HepG2 (cell line): ENCODE measurements around the gene CUEDC2. TPM values are rescaled to one million over a fixed set of nuclear protein-coding genes. Genes with fewer than 3 reads are reported as not detected.

Experiments
- ATAC-seq: fragments of 200-7000 bp; cut with Tn5 transposase; 3 replicates; pipeline ENCODE4 v1.9.1; 2020; ENCODE audit warnings: mild to moderate bottlenecking, moderate library complexity
- BruUV-seq: library from RNA; stranded (reverse); fragments of 400-500 nt; replicated peaks from 2 replicates; lab custom pipeline; 2021; lab: Mats Ljungman, UMichigan
- CTCF ChIA-PET: fragments of 300-600 bp; formaldehyde crosslinking; extraction: SDS; loops from one replicate; lab custom pipeline; 2021; ENCODE audit warnings: low total read pairs, inconsistent platforms, low intra/inter-chr PET ratio; lab: Yijun Ruan, JAX
- POLR2A ChIA-PET: fragments of 350-600 bp; sonication (Branson Sonifier 250); formaldehyde crosslinking; loops from one replicate; lab custom pipeline; 2020; ENCODE audit warnings: antibody characterized with exemption, inconsistent platforms; lab: Yijun Ruan, JAX
- DNase-seq: peaks from one replicate; pipeline ENCODE4 v3.0.0-alpha.2; 2015; ENCODE audit warnings: low spot score
- FAIRE-seq: peaks from 3 replicates; lab custom pipeline; 2011; peaks lifted over from hg19 to GRCh38; lab: Jason Lieb, UNC
- H2AFZ ChIP-seq: one replicate; pipeline ENCODE4 v1.6.1; 2011; ENCODE audit warnings: low read length, inconsistent platforms
- H3K27ac ChIP-seq: fragments of 300-600 bp; 3 replicates; pipeline ENCODE4 v1.8.0; 2011; ENCODE audit warnings: mixed run types, mild to moderate bottlenecking, mixed read lengths, low read length, inconsistent platforms; ENCODE audit not compliant: insufficient read depth; ENCODE audit errors: extremely low read length
- H3K27me3 ChIP-seq, 2 experiments: fragments of 200-600 bp in 1 of 2; 2 replicates in 1 of 2; 3 replicates in 1 of 2; pipeline versions ENCODE4 v1.6.0 to v1.8.0; 2011; ENCODE audit warnings: low read length in 2 of 2, mild to moderate bottlenecking in 2 of 2, moderate library complexity in 2 of 2, inconsistent platforms in 1 of 2; ENCODE audit not compliant: insufficient read depth in 2 of 2, control insufficient read depth in 1 of 2
- H3K36me3 ChIP-seq, 2 experiments: fragments of 200-600 bp in 1 of 2; replicated peaks in 1 of 2; 2 replicates in 1 of 2; 3 replicates in 1 of 2; pipeline versions ENCODE4 v1.5.1 to v1.8.0; 2011; ENCODE audit warnings: low read length in 2 of 2, inconsistent platforms in 1 of 2; ENCODE audit not compliant: insufficient read depth in 2 of 2, control insufficient read depth in 1 of 2
- H3K4me1 ChIP-seq: 2 replicates; pipeline ENCODE4 v1.5.1; 2012; ENCODE audit warnings: low read length, inconsistent platforms; ENCODE audit not compliant: insufficient read depth
- H3K4me2 ChIP-seq: 2 replicates; pipeline ENCODE4 v1.6.0; 2011; ENCODE audit warnings: low read depth, low read length, inconsistent platforms
- H3K4me3 ChIP-seq, 3 experiments: fragments of 200-600 bp in 1 of 3; sonication (generic), shearing (Covaris generic) in 1 of 3; replicated peaks in 1 of 3; 2 replicates each; pipeline ENCODE4 v1.5.1; 2011 to 2016; ENCODE audit warnings: low read length in 3 of 3, inconsistent platforms in 2 of 3, low read depth in 2 of 3, mild to moderate bottlenecking in 2 of 3, control low read depth in 1 of 3, mixed read lengths in 1 of 3; ENCODE audit not compliant: insufficient read depth in 1 of 3
- H3K79me2 ChIP-seq: one replicate; pipeline ENCODE4 v1.6.1; 2011; ENCODE audit warnings: low read length, inconsistent platforms; ENCODE audit not compliant: insufficient read depth
- H3K9ac ChIP-seq: 2 replicates; pipeline ENCODE4 v1.6.0; 2011; ENCODE audit warnings: mild to moderate bottlenecking, low read depth, low read length, inconsistent platforms; ENCODE audit not compliant: insufficient read depth
- H3K9me3 ChIP-seq: 2 replicates; pipeline ENCODE4 v1.5.1; 2012; ENCODE audit warnings: mild to moderate bottlenecking, low read length
- H4K20me1 ChIP-seq: 2 replicates; pipeline ENCODE4 v1.6.0; 2011; ENCODE audit warnings: inconsistent platforms, mild to moderate bottlenecking, low read length, moderate library complexity; ENCODE audit not compliant: insufficient read depth
- FOXJ3 ChIP-seq: sonication (generic); formaldehyde crosslinking; IDR thresholded peaks from 2 replicates; pipeline ENCODE4 v1.4.0; 2020; ENCODE audit warnings: missing genetic modification reagents, mild to moderate bottlenecking, borderline replicate concordance
- IRX3 ChIP-seq: sonication (generic); formaldehyde crosslinking; IDR thresholded peaks from 2 replicates; pipeline ENCODE4 v1.8.1; 2023; ENCODE audit warnings: mild to moderate bottlenecking, low read depth, missing genetic modification reagents, borderline replicate concordance
- PAF1 ChIP-seq: IDR thresholded peaks from 2 replicates; pipeline ENCODE4 v1.6.1; 2016; ENCODE audit warnings: missing genetic modification reagents, missing compliant biosample characterization
- PTBP1 ChIP-seq: fragments of 200-400 bp; formaldehyde crosslinking; IDR thresholded peaks from 2 replicates; pipeline ENCODE4 v1.6.1; 2018; ENCODE audit warnings: low read length, low read depth; ENCODE audit not compliant: poor library complexity, severe bottlenecking
- RCOR2 ChIP-seq: IDR thresholded peaks from 2 replicates; pipeline ENCODE4 v1.6.1; 2016; ENCODE audit warnings: missing biosample characterization, missing genetic modification reagents
- WIZ ChIP-seq: sonication (generic); formaldehyde crosslinking; IDR thresholded peaks from 2 replicates; pipeline ENCODE4 v1.5.1; 2020; ENCODE audit warnings: mild to moderate bottlenecking, missing genetic modification reagents
- ZHX1 ChIP-seq: sonication (generic); formaldehyde crosslinking; IDR thresholded peaks from 2 replicates; pipeline ENCODE4 v1.8.1; 2022; ENCODE audit warnings: low read depth, mild to moderate bottlenecking, missing genetic modification reagents
- ZNF333 ChIP-seq: sonication (generic); formaldehyde crosslinking; IDR thresholded peaks from 2 replicates; pipeline ENCODE4 v1.4.0; 2020; ENCODE audit warnings: mild to moderate bottlenecking, missing genetic modification reagents, borderline replicate concordance
- WGBS: methylation state at CpG from one replicate; pipeline ENCODE4 v1.1.6; 2017; ENCODE audit warnings: low lambda C conversion rate; 5-methylcytosine and 5-hydroxymethylcytosine counted together
- in situ Hi-C: cut with HindIII; loops from 2 replicates; pipeline ENCODE4 v1.10.0; 2017; ENCODE audit warnings: low pct_unique_long_range_greater_than_20kb; ENCODE audit not compliant: extremely low pct_ligation_motif_present
- intact Hi-C: fragments of 100-400 bp; cut with micrococcal nuclease; formaldehyde crosslinking; loops from one replicate; pipeline ENCODE4 v1.10.0; 2022; ENCODE audit not compliant: unreplicated experiment
- polyA plus RNA-seq, 8 experiments: library from polyadenylated mRNA; depleted of rRNA in 3 of 8; stranded (reverse) in 7 of 8; unstranded in 1 of 8; fragments of >200 nt; fragmentation: Illumina TruSeq in 4 of 8; extraction: Trizol in 4 of 8; gene quantifications; 2 replicates each; pipeline versions ENCODE4 v1.2.1 to v1.2.3, GENCODE V29; 2011 to 2016; ENCODE audit warnings: low read depth in 4 of 8, missing spikeins in 1 of 8, mixed read lengths in 1 of 8; ENCODE audit not compliant: insufficient read depth in 1 of 8
- total RNA-seq, 5 experiments: library from RNA; depleted of rRNA; stranded (reverse); fragments of >200 nt; fragmentation: Illumina TruSeq; extraction: Trizol; gene quantifications; 2 replicates each; pipeline ENCODE4 v1.2.3, GENCODE V29; 2016; ENCODE audit warnings: low read depth in 1 of 5
- TF ChIP-seq, protein P1 (sequence below): sonication (generic); formaldehyde crosslinking; IDR thresholded peaks from 2 replicates; pipeline ENCODE4 v1.5.0; 2020; ENCODE audit warnings: mild to moderate bottlenecking, missing genetic modification reagents, borderline replicate concordance
- TF ChIP-seq, protein P2 (sequence below): IDR thresholded peaks from 2 replicates; pipeline ENCODE4 v1.6.1; 2016; ENCODE audit warnings: missing biosample characterization, missing genetic modification reagents, low read depth

CUEDC2 gene
- total and polyA plus RNA-seq, 2 of the 13 experiments (the other 11 are each of a cell fraction or from before 2014, with no cell fraction given) = 13.1 to 18.4 TPM

- H3K36me3 ChIP-seq = peaks cover 0 to 14% of the 10 kb centered on the region in 2 experiments; a peak in 3 of 5 replicates
- H3K27me3 ChIP-seq = peaks cover 1 to 6% of the 10 kb centered on the region in 2 experiments; a peak in 2 of 5 replicates
- peak within 1 kb of the TSS; percentile 79 to 97 (median 84) for H3K4me3 ChIP-seq
- H4K20me1 ChIP-seq = no peaks in the 10 kb centered on the region
- BruUV-seq = no TSS peak
- FAIRE-seq (peak; percentile 91), DNase-seq (peak; percentile 95), ATAC-seq (peak; percentile 63)
- H3K4me2 ChIP-seq = peak within 1 kb of the TSS; percentile 98
- peak within 1 kb of the TSS; percentile 77 for H3K9ac ChIP-seq
- 1% methylated on average over 42 of the region's 66 CpGs for WGBS
- peaks cover 36% of the 10 kb centered on the region for H3K4me1 ChIP-seq
- in situ Hi-C loops (loop anchor here (5.0 kb wide), 1 partner anchor 41 kb away; no protein-coding TSS in a partner anchor), intact Hi-C loops (loop anchor here (2.0 to 5.0 kb wide), 3 partner anchors 26 to 56 kb away; partner anchors contain the start of gene NFKB2)
- ChIA-PET CTCF (no interaction called here), POLR2A (interaction anchor here (0.9 to 5.3 kb wide), 13 partner anchors 10 to 306 kb away, joined by 3 to 135 read pairs (median 5); partner anchors contain the start of genes C10orf95, CUEDC2 and NFKB2)
- H3K27ac ChIP-seq = peak within 1 kb of the TSS; percentile 87
- peak within 1 kb of the TSS; percentile 90 for H2AFZ ChIP-seq
- H3K79me2 ChIP-seq = no peaks in the 10 kb centered on the region
- H3K9me3 ChIP-seq = no peaks in the 10 kb centered on the region
- TF ChIP-seq, protein P1, sequence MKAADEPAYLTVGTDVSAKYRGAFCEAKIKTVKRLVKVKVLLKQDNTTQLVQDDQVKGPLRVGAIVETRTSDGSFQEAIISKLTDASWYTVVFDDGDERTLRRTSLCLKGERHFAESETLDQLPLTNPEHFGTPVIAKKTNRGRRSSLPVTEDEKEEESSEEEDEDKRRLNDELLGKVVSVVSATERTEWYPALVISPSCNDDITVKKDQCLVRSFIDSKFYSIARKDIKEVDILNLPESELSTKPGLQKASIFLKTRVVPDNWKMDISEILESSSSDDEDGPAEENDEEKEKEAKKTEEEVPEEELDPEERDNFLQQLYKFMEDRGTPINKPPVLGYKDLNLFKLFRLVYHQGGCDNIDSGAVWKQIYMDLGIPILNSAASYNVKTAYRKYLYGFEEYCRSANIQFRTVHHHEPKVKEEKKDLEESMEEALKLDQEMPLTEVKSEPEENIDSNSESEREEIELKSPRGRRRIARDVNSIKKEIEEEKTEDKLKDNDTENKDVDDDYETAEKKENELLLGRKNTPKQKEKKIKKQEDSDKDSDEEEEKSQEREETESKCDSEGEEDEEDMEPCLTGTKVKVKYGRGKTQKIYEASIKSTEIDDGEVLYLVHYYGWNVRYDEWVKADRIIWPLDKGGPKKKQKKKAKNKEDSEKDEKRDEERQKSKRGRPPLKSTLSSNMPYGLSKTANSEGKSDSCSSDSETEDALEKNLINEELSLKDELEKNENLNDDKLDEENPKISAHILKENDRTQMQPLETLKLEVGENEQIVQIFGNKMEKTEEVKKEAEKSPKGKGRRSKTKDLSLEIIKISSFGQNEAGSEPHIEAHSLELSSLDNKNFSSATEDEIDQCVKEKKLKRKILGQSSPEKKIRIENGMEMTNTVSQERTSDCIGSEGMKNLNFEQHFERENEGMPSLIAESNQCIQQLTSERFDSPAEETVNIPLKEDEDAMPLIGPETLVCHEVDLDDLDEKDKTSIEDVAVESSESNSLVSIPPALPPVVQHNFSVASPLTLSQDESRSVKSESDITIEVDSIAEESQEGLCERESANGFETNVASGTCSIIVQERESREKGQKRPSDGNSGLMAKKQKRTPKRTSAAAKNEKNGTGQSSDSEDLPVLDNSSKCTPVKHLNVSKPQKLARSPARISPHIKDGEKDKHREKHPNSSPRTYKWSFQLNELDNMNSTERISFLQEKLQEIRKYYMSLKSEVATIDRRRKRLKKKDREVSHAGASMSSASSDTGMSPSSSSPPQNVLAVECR (CRISPR knock-in tag) = peak; percentile 88
- TF ChIP-seq PAF1 (CRISPR knock-in tag) (no peak), IRX3 (no peak), RCOR2 (CRISPR knock-in tag) (peak; percentile 33; the same call in 1 of the 2 replicates), WIZ (CRISPR knock-in tag) (peak; percentile 52; the same call in 1 of the 2 replicates), ZHX1 (peak; percentile 26; the same call in 1 of the 2 replicates), ZNF333 (CRISPR knock-in tag) (no peak; the same call in 1 of the 2 replicates), PTBP1 (no peak), FOXJ3 (CRISPR knock-in tag) (peak; percentile 60)
- TF ChIP-seq, protein P2, sequence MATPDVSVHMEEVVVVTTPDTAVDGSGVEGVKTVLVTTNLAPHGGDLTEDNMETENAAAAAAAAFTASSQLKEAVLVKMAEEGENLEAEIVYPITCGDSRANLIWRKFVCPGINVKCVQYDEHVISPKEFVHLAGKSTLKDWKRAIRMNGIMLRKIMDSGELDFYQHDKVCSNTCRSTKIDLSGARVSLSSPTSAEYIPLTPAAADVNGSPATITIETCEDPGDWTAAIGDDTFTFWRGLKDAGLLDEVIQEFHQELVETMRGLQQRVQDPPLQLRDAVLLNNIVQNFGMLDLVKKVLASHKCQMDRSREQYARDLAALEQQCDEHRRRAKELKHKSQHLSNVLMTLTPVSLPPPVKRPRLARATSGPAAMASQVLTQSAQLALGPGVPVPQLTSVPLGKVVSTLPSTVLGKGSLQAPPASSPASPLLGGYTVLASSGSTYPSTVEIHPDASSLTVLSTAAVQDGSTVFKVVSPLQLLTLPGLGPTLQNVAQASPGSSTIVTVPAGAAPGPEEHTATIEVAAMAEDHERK = 0 out of 2 replicates have a peak, but pooled peaks have one; percentile 31
Observed at GRCh38 chr10:102420714-102421506, 11.5 kb downstream of the CUEDC2 start, which contains the start of gene FBXL15. TSS of gene FBXL15 (plus strand) at chr10:102420836. CDS start at chr10:102421130, 294 bp downstream.
